Thyroid gland (tissue), 4 donors: ENCODE results near the gene FBLL1. TPM values are rescaled to one million over a fixed set of nuclear protein-coding genes. Genes with fewer than 3 reads are reported as not detected.

Source experiments
- DNase-seq, 2 donors: peaks; one replicate each; pipeline ENCODE4 v3.0.0-alpha.2; 2019
- H3K27ac ChIP-seq, 3 donors: fragments of 200-600 bp; sonication (generic); 1 replicate in 2 of 3; 2 replicates in 1 of 3; pipeline ENCODE4 v1.5.1; 2016 to 2019; ENCODE audit warnings: mild to moderate bottlenecking in 1 of 3, moderate library complexity in 1 of 3
- H3K27me3 ChIP-seq: fragments of 200-600 bp; sonication (generic); one replicate; pipeline ENCODE4 v1.5.1; 2019
- H3K36me3 ChIP-seq, 2 donors: fragments of 200-600 bp; sonication (generic); one replicate each; pipeline ENCODE4 v1.5.1; 2016 to 2019
- H3K4me1 ChIP-seq, 2 donors: fragments of 200-600 bp; sonication (generic); one replicate each; pipeline ENCODE4 v1.5.1; 2017 to 2019
- H3K4me3 ChIP-seq, 3 donors: fragments of 200-600 bp; sonication (generic); replicated peaks in 1 of 3; 1 replicate in 2 of 3; 2 replicates in 1 of 3; pipeline ENCODE4 v1.5.1; 2016; ENCODE audit warnings: mild to moderate bottlenecking in 1 of 3
- H3K9me3 ChIP-seq: fragments of 200-600 bp; sonication (generic); one replicate; pipeline ENCODE4 v1.5.1; 2017
- POLR2A ChIP-seq, 2 donors: fragments of 450-650 bp; IDR thresholded peaks; one replicate each; pipeline ENCODE4 v1.6.1; 2017; ENCODE audit warnings: antibody characterized with exemption in 2 of 2, mild to moderate bottlenecking in 2 of 2, moderate library complexity in 1 of 2
- WGBS, 2 donors: methylation state at CpG; one replicate each; pipeline ENCODE4 v1.1.5; 2017; 5-methylcytosine and 5-hydroxymethylcytosine counted together
- intact Hi-C: fragments of 100-400 bp; cut with DNase I; formaldehyde crosslinking; loops from one replicate; pipeline ENCODE4 v1.15.1; 2023
- total RNA-seq, 4 donors: library from RNA; depleted of rRNA; stranded (reverse); fragments of >200 nt; gene quantifications; one replicate each; pipeline ENCODE4 v1.2.3, GENCODE V29; 2016
- TF ChIP-seq, protein P1 (sequence below), 6 experiments: fragments of 200-600 bp in 3 of 6; fragments of 450-650 bp in 3 of 6; sonication (generic) in 3 of 6; IDR thresholded peaks; one replicate each; pipeline ENCODE4 v1.5.1; 2016 to 2019; ENCODE audit warnings: antibody characterized with exemption in 6 of 6, mild to moderate bottlenecking in 2 of 6, inconsistent platforms in 1 of 6, moderate library complexity in 1 of 6

FBLL1 gene
- total RNA-seq, 4 donors from 2014 or later, result not detected

DNA sequence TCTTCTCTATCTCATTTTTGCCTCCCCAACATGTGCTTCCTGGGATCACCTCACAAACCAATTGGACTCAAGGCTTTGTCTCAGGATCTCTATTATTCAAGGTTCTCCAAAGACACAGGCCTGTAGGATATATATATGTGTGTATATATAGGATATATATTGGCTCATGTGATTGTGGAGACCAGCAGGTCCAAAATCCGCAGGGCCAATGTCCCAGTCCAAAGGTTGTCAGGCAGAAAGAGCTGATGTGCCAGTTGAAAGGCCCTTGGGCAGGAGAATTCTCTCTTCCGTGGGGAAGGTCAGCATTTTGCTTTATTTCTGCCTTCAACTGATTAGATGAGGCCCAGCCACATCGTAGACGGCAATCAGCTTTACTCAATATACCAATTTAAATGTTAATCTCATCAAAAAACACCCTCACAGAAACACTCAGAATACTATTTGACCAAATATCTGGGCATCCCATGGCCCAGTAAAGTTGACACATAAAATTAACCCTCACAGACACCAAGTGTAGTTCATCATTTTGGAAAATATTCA lies 1.3 kb upstream of the FBLL1 start:
- Histone ChIP-seq H3K9me3 (no peaks in the 10 kb centered on the region), H3K27ac (no peak overlapping the region), H3K4me1 (no peaks in the 10 kb centered on the region), H3K4me3 (no peak overlapping the region), H3K27me3 (no peaks in the 10 kb centered on the region), H3K36me3 (no peaks in the 10 kb centered on the region)
- WGBS, 2 donors, result 86 to 93% methylated on average over 4 of the region's 4 CpGs
- no peak for DNase-seq
- intact Hi-C loops, result no loop called here
- TF ChIP-seq, protein P1, sequence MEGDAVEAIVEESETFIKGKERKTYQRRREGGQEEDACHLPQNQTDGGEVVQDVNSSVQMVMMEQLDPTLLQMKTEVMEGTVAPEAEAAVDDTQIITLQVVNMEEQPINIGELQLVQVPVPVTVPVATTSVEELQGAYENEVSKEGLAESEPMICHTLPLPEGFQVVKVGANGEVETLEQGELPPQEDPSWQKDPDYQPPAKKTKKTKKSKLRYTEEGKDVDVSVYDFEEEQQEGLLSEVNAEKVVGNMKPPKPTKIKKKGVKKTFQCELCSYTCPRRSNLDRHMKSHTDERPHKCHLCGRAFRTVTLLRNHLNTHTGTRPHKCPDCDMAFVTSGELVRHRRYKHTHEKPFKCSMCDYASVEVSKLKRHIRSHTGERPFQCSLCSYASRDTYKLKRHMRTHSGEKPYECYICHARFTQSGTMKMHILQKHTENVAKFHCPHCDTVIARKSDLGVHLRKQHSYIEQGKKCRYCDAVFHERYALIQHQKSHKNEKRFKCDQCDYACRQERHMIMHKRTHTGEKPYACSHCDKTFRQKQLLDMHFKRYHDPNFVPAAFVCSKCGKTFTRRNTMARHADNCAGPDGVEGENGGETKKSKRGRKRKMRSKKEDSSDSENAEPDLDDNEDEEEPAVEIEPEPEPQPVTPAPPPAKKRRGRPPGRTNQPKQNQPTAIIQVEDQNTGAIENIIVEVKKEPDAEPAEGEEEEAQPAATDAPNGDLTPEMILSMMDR (IDR thresholded peaks at IDR 0.05), result no peak
- no peak for TF ChIP-seq POLR2A (IDR thresholded peaks at IDR 0.05)

DNA sequence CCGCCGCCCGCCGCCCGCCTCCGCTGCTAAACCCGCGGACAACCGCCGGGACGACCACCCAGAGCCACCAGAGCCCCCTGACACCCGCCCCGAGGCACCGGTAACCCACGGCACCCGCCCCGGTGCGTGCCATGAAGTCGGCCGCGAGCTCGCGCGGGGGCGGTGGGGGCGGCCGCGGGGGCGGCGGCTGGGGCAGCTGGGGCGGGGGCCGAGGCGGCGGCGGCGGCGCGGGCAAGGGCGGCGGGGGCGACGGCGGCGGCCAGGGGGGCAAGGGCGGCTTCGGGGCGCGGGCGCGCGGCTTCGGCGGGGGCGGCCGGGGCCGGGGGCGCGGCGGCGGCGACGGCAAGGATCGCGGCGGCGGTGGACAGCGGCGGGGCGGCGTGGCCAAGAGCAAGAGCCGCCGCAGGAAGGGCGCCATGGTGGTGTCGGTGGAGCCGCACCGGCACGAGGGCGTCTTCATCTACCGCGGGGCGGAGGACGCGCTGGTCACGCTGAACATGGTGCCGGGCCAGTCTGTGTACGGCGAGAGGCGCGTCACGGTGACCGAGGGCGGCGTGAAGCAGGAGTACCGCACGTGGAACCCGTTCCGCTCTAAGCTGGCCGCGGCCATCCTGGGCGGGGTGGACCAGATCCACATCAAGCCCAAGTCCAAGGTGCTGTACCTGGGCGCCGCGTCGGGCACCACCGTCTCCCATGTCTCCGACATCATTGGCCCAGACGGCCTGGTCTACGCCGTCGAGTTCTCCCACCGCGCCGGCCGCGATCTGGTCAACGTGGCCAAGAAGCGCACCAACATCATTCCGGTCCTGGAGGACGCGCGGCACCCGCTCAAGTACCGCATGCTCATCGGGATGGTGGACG lies 499 bp downstream of the FBLL1 start:
- Histone ChIP-seq H3K4me1 (no peaks in the 10 kb centered on the region), H3K9me3 (no peaks in the 10 kb centered on the region), H3K27me3 (no peaks in the 10 kb centered on the region), H3K36me3 (no peaks in the 10 kb centered on the region), H3K4me3 (peak overlapping the region in 1 of 3 donors; percentile 30), H3K27ac (no peak overlapping the region)
- 47 to 78% methylated on average over 18 to 25 of the region's 125 CpGs for WGBS, 2 donors
- intact Hi-C loops, result no loop called here
- DNase-seq, result no peak
- TF ChIP-seq, protein P1 (IDR thresholded peaks at IDR 0.05), result no peak

DNA sequence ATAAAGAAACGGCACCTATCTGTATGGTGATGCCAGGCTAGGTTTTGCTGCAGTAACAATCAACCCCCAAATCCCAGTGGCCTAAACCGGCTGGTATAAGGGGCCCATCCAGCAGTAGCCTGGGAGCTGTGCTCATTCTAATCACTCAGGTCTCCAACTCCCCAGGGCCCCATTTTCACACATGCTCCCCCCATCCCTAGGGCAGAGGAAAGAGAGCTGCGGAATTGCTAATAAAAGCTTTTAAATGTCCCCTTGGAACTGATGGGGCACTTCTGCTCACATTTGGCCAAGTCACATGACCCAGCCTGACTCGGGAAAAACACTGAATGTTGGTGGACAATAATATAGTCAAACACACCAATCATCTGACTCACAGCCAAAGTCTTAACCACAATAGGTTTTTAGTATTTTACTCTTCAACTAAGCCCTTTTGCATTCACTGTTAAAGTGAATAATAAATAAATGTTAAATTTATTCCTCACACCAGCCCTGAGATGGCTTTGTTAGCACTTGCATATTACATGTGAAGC lies 1.6 kb downstream of the FBLL1 start:
- Histone ChIP-seq H3K4me3 (no peak overlapping the region), H3K4me1 (no peaks in the 10 kb centered on the region), H3K27ac (no peak overlapping the region), H3K36me3 (no peaks in the 10 kb centered on the region), H3K27me3 (no peaks in the 10 kb centered on the region), H3K9me3 (no peaks in the 10 kb centered on the region)
- intact Hi-C loops, result no loop called here
- 77 to 81% methylated on average over 4 of the region's 4 CpGs for WGBS, 2 donors
- DNase-seq, result no peak
- TF ChIP-seq, protein P1 (IDR thresholded peaks at IDR 0.05), result no peak
- TF ChIP-seq POLR2A (IDR thresholded peaks at IDR 0.05), result no peak

DNA sequence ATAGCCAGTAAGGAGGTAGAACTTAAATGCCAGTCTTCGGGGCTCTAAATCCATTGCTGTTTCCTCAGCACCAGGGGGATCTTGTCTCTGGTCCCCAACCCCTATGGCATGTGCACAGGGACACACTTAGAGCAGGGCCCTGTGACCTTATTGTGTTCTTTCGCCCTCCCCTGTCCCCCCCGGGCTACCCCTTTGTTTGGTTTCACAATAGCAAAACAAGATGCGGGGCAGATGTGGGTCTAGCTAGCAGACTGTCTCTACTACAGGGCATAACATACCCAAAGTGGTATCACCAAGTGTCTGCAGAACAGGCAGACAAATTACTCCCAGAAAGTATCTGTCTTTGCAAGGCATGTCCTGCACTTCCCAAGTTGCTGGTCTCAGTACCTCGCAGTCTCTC lies 2.1 kb downstream of the FBLL1 start:
- Histone ChIP-seq H3K4me1 (no peaks in the 10 kb centered on the region), H3K4me3 (no peak overlapping the region), H3K27me3 (no peaks in the 10 kb centered on the region), H3K27ac (no peak overlapping the region), H3K9me3 (no peaks in the 10 kb centered on the region), H3K36me3 (no peaks in the 10 kb centered on the region)
- intact Hi-C loops, result no loop called here
- WGBS, 2 donors, result 74 to 85% methylated on average over 5 of the region's 5 CpGs
- TF ChIP-seq, protein P1 (IDR thresholded peaks at IDR 0.05), result no peak
- no peak for TF ChIP-seq POLR2A (IDR thresholded peaks at IDR 0.05)
- no peak for DNase-seq
